ENCODE results near the gene MMP25. TPM values are rescaled to one million over a fixed set of nuclear protein-coding genes. Genes with fewer than 3 reads are reported as not detected.
"Not testable (repeated sequence)": the region's sequence is repeated elsewhere in the genome, so short reads cannot be mapped to it uniquely, and the experiment has no call there.

Gene MMP25
- total RNA-seq, 1 experiment from 2014 or later: 0.05 TPM

DNA sequence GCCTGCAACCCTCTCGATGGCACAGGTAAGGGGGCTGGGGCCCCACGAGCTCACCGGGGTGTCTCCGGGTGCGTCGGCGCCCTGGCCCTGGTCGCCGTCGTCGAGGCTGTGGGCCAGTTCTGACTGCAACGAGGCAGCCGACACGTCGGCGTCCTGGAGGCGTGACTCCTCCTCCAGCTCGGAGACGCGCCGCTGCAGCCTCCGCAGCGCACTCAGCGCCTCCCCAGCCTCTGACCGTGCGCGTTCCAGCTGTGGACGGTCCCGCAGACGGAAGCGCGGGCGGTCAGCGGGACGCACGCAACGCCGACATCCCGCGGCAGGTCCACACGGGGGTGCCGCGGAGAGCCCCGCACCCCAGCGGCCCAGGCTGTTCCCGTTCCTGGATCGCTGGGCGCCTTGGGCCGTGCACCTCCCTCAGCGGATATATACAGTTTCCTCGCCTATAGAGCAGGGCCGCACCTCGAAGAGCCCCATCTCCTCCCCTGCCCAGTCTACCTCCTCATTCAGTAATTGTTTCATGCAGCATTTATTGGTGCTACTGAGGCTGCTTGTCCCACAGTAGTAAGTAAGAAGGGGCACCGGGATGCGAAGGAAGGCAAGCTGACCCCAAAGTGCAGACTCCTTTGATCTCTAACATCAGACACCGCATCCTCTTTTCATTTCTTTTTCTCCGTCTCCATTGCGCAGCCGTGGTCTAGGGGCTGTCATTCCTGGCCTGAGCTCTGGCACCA, 16.7 kb upstream of the MMP25 start:
- no peak for DNase-seq (ENCODE audit: low read depth)

DNA sequence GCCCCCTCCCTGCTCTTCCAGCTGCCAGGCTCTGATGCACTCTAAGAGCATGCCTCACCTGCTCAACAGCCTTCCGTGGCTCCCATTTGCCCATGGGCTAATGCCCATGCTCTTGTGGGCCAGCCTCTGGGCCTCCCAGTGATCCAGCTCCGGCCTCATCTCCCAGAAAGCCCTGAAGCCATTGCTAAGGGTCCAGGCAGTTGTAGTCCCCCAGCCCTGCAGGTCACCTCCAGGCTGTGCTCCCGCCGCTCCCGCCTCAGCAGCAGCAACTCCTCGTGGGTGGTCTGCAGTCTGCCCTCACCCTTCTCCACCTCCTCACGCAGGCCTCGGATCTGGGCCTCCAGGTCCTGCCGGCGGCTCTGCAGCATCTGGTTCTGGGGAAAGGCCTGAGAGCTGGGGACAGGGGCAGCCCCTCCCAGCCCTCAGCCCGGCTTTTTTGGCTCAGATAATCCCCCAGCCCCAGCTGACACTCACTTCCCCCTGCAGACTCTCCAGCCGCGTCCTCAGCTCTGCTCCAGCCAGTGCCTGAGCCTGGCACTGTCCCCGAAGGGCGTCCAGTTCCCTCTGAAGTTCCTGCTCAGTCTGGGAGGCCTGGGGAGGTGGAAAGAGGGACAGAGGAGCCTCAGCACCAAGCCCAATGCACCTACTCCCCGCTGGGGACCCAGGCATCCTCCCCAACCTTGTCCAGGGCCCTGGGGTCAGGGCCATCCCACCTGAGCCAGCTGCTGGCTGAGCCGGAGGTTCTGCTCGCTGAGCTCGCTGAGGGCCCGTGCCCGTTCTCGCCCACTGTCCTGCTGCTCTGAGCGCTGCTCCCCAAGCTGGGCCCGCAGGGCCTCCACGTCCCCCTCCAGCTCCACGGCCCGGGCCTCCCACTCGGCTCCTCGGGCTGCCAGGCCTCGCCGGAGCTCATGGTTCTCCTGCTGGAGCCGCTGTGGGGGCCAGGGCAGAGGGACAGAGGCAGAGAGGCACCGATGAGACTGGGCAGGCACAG, 15.8 kb upstream of the MMP25 start:
- no peak for DNase-seq (ENCODE audit: low read depth)

DNA sequence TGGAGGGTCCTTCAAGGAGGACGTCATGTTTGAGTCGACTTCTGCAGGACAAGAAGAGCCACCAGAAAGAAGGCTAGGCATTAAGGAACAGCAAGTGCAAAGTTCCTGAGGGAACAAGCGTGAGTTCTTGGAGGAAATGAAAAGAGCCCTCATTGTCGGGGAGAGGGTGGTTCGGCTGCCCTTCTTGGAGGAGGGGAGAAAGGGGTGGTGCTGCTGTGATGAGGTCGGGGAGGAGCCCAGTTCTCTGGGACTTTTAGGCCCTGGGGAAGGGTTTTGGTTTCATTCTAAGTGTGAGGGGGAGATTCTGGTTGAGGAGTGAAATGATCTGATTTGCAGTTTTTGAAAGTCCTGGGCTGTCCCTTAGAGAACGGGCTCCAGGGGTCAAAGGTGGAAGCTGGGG, 13.7 kb upstream of the MMP25 start:
- no peak for DNase-seq (ENCODE audit: low read depth)

GRCh38 chr16:3035289-3035971, 10.9 kb upstream of the MMP25 start:
- no peak for DNase-seq (ENCODE audit: low read depth)

GRCh38 chr16:3035972-3036725, 10.2 kb upstream of the MMP25 start:
- no peak for DNase-seq (ENCODE audit: low read depth)

DNA sequence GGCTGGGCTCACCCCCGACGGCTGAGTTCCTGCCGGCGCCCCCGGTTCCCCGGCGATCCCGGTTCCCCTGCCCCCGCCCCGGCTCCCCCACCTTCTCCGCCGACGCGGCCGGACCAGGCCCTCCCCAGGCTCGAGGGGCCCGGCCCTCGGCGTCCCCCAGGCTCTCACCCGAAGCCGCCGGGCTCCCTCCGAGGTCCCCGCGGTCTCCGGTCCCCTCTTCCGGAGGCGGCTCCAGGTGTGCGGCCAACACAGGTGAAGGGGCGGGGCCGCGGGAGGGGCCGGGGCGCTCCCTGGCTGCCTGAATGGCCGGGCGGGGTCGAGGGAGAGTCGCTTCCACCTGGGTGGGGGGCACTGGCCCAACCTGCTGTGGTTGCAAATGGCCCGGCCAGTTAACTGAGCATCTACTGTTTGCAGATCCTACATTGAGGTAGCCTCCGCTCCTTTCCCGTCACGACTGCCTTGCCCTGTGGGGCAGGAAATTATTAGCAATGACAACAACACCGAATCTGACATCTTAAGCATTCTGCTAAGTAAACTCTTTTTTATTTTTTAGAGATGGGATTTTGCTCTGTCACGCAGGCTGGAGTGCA, 9.5 kb upstream of the MMP25 start, which contains the start of gene BICDL2:
Gene BICDL2 (minus strand): TSS at position 219 of the 590 bp plus-strand sequence. CDS start 1,448 bp downstream, outside the sequence.
- no peak for DNase-seq (ENCODE audit: low read depth)

DNA sequence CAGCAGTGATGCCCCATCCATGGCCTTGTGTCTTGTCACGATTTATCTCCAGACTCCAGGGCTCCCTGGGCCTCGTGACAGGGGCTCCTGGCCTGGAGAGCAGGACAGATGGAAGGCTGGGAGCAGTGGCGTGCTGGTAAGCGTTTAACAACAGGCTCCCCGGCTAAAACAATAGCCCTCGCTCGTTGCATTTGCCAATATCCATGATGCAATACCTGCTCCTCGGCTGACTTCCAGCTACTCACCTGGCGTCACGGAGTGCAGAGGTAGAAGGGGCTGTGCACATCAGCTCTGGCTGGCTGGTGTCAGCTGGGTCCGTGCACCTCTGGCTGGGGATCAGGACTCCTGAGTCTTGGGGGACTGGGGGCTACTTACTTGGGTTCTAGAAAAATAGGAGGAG, 8.1 kb upstream of the MMP25 start:
- DNase-seq (ENCODE audit: low read depth): no peak

GRCh38 chr16:3038896-3039295, 7.5 kb upstream of the MMP25 start:
- DNase-seq (ENCODE audit: low read depth): no peak

DNA sequence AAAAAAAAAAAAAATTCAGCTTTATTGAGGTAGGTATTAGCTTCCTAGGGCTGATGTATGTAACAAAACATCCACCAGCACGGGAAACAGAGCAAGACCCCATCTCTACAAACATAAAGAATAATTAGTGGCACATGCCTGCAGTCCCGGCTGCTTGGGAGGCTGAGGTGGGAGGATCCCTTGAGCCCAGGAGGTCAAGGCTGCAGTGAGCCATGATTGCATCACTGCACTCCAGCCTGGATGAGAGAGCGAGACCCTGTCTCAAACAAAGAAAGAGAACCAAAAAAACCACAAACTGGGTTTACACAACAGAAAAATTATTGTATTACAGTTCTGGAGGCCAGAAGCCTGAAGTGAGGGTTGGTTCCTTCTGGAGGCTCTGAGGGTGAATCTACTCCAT, 4.0 kb upstream of the MMP25 start:
- DNase-seq (ENCODE audit: low read depth): no peak

GRCh38 chr16:3044708-3045107, 1.7 kb upstream of the MMP25 start:
- DNase-seq (ENCODE audit: low read depth): no peak

- DNase-seq (ENCODE audit: low read depth): no peak
Observed at GRCh38 chr16:3046641-3047386, 453 bp downstream of the MMP25 start.

DNA sequence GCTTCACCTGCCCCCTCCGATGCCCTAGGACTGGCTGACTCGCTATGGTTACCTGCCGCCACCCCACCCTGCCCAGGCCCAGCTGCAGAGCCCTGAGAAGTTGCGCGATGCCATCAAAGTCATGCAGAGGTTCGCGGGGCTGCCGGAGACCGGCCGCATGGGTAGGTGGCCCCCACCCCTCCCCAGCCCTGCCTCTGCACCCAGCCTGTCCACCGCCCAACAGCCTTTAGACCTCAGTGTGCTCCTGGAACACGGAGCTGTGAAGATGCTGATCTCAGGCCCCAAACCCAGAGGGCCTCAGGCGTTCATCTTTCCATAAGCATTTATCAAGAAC, 993 bp downstream of the MMP25 start:
- no peak for DNase-seq (ENCODE audit: low read depth)

DNA sequence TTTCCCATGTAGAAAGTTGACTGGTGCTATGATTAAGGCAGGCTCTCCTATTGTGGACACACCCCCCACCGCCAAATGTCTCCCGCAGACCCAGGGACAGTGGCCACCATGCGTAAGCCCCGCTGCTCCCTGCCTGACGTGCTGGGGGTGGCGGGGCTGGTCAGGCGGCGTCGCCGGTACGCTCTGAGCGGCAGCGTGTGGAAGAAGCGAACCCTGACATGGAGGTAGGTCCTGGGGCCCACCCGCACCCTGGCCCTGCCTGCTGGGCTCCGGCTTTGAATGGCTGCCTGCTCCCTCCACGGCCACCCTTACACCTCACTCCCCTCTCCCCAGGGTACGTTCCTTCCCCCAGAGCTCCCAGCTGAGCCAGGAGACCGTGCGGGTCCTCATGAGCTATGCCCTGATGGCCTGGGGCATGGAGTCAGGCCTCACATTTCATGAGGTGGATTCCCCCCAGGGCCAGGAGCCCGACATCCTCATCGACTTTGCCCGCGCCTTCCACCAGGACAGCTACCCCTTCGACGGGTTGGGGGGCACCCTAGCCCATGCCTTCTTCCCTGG, 3.6 kb downstream of the MMP25 start:
- no peak for DNase-seq (ENCODE audit: low read depth)

DNA sequence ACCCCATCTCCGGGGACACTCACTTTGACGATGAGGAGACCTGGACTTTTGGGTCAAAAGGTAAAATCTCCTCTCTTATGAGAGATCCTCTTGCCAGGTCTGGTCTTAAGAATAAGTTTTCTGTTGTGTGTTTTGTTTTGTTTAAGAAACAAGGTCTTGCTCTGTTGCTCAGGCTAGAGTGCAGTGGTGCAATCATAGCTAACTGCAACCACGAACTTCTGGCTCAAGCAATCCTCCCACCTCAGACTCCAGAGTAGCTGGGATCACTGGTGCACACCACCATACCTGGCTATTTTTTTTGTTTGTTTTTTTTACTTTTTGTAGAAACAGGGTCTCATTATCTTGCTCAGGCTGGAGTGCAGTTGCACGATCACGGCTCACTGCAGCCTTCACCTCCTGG, 4.1 kb downstream of the MMP25 start:
- no peak for DNase-seq (ENCODE audit: low read depth)

GRCh38 chr16:3051009-3051408, 4.6 kb downstream of the MMP25 start:
- no peak for DNase-seq (ENCODE audit: low read depth)

GRCh38 chr16:3051494-3051893, 5.1 kb downstream of the MMP25 start:
- DNase-seq (ENCODE audit: low read depth): no peak

GRCh38 chr16:3052571-3053329, 6.4 kb downstream of the MMP25 start:
- DNase-seq (ENCODE audit: low read depth): not testable (repeated sequence)

DNA sequence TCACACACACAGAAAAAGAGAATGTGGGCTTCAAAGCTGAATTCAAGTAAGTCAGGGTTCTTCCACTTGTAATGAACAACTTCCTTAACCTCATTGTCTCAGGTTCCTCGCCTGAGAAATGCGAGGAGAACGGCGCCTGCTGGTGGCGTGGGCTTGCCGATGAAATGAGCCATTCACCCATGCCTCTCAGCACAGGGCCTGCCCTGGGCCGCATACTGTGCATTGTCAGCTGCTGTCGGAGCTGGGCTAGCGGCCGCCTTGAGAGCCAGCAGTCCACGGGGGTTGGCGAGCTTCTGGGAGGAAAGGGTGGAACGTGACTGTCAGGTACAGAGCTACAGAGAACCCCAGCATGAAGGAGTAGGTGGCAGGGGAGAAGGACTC, 7.0 kb downstream of the MMP25 start:
- DNase-seq (ENCODE audit: low read depth): not testable (repeated sequence)

All from HT1080 (cell line).